GM21576 (cell line): Measurements from ENCODE around the gene NNT.
"Not testable (repeated sequence)": the region's sequence is repeated elsewhere in the genome, so short reads cannot be mapped to it uniquely, and the experiment has no call there.

ENCODE experiments used
- ATAC-seq: cut with Tn5 transposase; IDR thresholded peaks from one replicate; pipeline ENCODE4 v1.9.1; 2021; ENCODE audit warnings: mild to moderate bottlenecking, moderate library complexity; ENCODE audit not compliant: unreplicated experiment

NNT gene

DNA sequence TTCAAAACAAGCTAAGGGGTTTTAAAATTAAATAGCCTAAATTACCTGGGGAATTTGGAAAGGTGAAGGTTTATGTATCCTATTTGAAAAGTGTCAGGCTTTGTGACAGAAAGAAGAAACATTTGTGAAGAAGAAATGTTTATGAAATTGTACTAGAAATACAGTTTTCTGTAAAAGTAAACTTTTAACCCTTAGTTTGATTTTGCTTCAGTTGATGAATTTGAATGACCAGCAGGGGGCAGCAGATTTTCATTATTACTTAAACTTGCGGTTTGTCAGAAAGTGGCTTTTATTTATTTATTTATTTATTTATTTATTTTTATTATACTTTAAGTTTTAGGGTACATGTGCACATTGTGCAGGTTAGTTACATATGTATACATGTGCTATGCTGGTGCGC, 58.1 kb downstream of the NNT start:
- no peak for ATAC-seq

- ATAC-seq: no peak
These were observed 60.9 kb downstream of the NNT start for GRCh38 chr5:43663916-43664315.

- ATAC-seq: no peak
These were observed 61.6 kb downstream of the NNT start for GRCh38 chr5:43664501-43665040.

DNA sequence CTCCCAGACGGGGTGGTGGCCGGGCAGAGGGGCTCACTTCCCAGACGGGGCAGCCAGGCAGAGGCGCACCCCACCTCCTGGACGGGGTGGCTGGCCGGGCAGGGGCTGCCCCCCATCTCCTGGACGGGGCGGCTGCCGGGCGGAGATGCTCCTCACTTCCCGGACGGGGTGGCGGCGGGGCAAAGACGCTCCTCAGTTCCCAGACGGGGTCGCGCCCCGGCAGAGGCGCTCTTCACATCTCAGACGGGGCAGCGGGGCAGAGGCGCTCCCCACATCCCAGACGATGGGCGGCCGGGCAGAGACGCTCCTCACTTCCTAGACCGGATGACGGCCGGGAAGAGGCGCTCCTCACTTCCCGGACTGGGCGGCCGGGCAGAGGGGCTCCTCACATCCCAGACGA, 62.8 kb downstream of the NNT start:
- not testable (repeated sequence) for ATAC-seq

- not testable (repeated sequence) for ATAC-seq
These were observed 63.7 kb downstream of the NNT start for GRCh38 chr5:43666728-43667127.

DNA sequence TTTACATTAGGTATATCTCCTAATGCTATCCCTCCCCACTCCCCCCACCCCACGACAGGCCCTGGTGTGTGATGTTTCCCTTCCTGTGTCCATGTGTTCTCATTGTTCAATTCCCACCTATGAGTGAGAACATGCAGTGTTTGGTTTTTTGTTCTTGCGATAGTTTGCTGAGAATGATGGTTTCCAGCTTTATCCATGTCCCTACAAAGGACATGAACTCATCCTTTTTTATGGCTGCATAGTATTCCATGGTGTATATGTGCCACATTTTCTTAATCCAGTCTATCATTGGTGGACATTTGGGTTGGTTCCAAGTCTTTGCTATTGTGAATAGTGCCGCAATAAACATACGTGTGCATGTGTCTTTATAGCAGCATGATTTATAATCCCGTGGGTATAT, 64.4 kb downstream of the NNT start:
- not testable (repeated sequence) for ATAC-seq

- ATAC-seq: no peak
These were observed 71.6 kb downstream of the NNT start for GRCh38 chr5:43674536-43674935.

DNA sequence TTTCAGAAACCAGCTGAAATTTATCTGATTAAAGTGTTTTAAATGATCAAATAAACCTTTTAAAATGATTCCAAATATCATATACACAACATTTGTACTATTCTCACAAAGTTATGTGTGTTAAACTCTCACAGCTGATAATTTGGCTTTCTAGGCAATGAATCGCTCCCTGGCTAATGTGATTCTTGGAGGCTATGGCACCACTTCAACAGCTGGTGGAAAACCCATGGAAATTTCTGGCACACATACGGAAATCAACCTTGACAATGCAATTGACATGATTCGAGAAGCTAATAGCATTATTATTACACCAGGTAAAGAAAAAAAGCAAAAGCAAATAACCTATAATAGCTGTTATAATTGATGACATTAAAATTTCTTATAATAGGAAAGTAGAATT, 72.4 kb downstream of the NNT start:
- ATAC-seq: no peak

DNA sequence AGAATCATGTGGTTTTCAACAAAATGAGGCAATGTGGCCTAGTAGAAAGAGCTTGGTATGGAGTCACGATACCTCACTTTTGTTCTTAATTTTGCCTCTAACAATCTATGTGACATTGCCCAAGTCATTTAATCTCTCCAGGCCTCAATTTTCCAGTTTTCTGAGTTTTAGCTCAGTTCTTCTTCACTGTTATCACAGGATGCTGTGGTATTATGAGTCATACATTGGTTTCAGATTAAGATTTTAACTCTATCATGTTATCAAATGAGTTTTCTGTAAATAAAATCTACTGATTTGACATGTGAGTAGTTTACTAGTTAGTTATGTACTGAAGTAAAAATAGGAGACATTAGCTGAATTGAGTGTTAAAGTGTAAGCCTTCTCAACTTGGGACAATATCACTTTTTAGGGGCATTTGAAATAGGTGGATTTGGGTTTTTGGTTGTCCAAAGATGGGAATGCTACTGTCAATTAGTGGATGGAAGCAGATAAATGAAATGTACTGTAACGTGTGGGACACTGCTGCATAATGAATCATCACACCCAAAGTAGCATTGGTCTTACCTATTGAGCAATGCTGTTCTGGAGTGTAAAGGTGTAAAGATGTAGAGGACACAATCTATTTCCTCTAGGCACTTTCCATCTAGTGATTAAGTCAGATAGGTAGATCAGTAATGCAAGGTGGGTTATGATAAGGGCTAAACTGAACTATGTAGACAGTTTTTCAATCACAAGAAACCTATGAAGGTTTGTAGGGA, 73.3 kb downstream of the NNT start:
- ATAC-seq: no peak

DNA sequence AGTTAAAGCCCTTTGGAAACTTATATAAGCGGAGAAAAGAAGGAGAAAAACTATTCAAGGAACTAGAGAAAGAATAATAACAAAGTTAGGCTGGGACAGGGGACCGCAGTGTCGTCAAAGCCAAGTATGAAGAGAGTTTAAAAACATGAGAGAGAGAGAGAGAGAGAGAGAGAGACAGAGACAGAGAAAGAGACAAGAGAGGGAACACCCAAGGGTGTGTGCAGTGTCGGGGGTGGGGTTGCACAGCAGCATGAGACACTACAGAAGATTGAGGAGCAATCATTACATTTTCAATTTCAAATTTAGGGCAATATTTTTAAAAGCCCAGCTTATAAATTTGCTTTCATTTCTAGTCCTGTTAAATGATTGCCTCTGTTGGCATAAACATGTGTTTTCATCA, 74.3 kb downstream of the NNT start:
- ATAC-seq: no peak

DNA sequence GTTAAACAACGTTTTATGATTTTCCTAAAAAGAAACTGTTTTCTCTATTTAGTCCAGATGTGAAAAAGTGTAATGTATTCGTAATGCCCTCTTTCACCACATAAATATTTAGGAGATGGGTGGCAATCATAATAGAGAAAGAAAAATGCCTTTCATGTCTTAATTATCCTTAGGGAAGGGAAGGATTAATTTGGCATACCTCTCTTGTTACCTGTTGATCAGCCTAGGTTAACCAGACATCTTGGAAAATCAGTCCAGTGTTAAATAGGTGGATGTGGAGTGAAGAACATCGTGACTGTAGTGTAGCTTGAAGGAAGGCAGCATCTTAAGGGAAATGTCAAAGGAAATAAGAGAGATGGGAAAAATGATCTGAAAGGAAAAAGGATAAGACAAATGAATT, 76.2 kb downstream of the NNT start:
- no peak for ATAC-seq

DNA sequence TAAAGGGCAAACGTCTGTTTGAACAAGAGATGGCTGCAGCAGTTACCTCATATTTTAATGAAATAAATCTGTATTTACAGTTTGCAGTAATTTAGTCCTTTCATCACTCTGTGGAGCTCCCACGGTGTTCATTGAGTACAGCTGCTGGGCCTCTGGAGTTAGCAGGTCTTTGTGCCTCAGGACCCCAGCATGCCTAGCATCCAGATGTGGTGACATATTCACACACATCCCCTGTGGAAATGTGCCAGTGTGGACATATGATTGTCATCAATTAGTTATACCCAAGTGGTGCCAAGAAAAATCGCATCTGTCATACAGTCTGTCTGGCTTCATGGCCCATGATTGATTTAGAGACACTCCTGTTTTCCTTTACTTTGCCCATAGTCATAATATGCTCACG, 77.3 kb downstream of the NNT start:
- ATAC-seq: no peak

GRCh38 chr5:43683884-43684471, 81.0 kb downstream of the NNT start:
- no peak for ATAC-seq

GRCh38 chr5:43685252-43685950, 82.4 kb downstream of the NNT start:
- no peak for ATAC-seq

- no peak for ATAC-seq
These were observed 84.3 kb downstream of the NNT start for GRCh38 chr5:43687275-43687674.

GRCh38 chr5:43691275-43691674, 88.3 kb downstream of the NNT start:
- no peak for ATAC-seq

- ATAC-seq: no peak
These were observed 88.9 kb downstream of the NNT start for GRCh38 chr5:43691893-43692292.

DNA sequence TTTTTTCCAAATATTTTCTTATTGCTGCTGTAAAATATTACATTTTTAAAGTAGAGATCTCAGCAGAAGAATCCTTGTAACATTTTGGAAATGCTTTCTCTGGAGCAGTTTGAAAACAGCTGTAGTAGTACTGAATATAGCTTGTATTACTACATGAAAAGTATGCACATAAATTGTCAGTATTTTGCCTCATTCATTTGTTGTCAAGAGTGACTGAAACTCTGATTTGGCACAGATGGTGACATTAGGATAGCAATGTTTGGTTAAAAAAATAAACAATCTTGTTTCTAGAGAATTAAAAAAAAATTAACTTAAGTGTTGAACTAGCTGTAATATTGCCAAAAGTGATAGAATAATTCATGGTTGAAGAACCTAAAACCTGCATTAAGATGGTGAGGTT, 90.4 kb downstream of the NNT start:
- ATAC-seq: no peak

GRCh38 chr5:43694027-43694426, 91.0 kb downstream of the NNT start:
- ATAC-seq: no peak

- not testable (repeated sequence) for ATAC-seq
These were observed 93.5 kb downstream of the NNT start for GRCh38 chr5:43696444-43696843.

DNA sequence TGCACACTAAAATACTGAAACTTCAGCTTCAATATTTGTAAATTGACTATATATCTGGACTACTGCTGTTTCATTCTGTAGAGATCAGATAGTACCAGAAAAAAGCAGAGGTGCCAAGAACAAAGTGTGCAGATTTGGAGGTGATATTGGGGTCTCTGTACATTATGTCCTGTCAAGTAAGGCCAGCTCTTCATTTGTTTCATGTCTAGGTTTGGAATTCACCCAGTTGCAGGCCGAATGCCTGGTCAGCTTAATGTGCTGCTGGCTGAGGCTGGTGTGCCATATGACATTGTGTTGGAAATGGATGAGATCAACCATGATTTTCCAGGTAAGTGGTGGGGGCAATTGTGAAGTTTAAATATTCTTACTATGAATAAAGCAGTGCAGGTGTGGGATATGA, 96.9 kb downstream of the NNT start:
- no peak for ATAC-seq

GRCh38 chr5:43700601-43701000, 97.6 kb downstream of the NNT start:
- ATAC-seq: no peak
